SK-N-MC (cell line): Measurements from ENCODE around the gene HBS1L.

Experiments used
- DNase-seq: peaks from one replicate; pipeline ENCODE4 v3.0.0-alpha.2; 2011; ENCODE audit warnings: low read depth, low spot score
- H3K27ac ChIP-seq: fragments of 200-600 bp; sonication (generic); 2 replicates; pipeline ENCODE4 v1.5.1; 2016; ENCODE audit warnings: mixed run types
- H3K36me3 ChIP-seq: fragments of 200-600 bp; sonication (generic); 2 replicates; pipeline ENCODE4 v1.6.1; 2017; ENCODE audit warnings: antibody characterized with exemption, low read length, mixed read lengths; ENCODE audit not compliant: insufficient read depth
- H3K4me3 ChIP-seq: fragments of 200-600 bp; sonication (generic); 2 replicates; pipeline ENCODE4 v1.5.1; 2016
- H3K9ac ChIP-seq: fragments of 200-600 bp; sonication (generic); 2 replicates; pipeline ENCODE4 v1.8.0; 2017; ENCODE audit warnings: mixed run types, mixed read lengths; ENCODE audit not compliant: insufficient read length
- H3K9me3 ChIP-seq: fragments of 200-600 bp; sonication (generic); 2 replicates; pipeline ENCODE4 v1.6.1; 2017; ENCODE audit warnings: low read depth, mild to moderate bottlenecking, antibody characterized with exemption, low read length, moderate library complexity, mixed read lengths
- EZH2 ChIP-seq: fragments of 200-600 bp; sonication (generic); IDR thresholded peaks from one replicate; pipeline ENCODE4 v1.6.1; 2017; ENCODE audit warnings: antibody characterized with exemption
- FOXP2 ChIP-seq: optimal IDR thresholded peaks from 2 replicates; pipeline ENCODE3; 2011; ENCODE audit warnings: mild to moderate bottlenecking, moderate library complexity; ENCODE audit not compliant: insufficient read depth; ENCODE audit errors: extremely low read length, control extremely low read depth
- POLR2AphosphoS5 ChIP-seq: IDR thresholded peaks from 2 replicates; pipeline ENCODE4 v1.6.1; 2012; ENCODE audit warnings: mild to moderate bottlenecking, low read depth, low read length, borderline replicate concordance

Gene HBS1L

DNA sequence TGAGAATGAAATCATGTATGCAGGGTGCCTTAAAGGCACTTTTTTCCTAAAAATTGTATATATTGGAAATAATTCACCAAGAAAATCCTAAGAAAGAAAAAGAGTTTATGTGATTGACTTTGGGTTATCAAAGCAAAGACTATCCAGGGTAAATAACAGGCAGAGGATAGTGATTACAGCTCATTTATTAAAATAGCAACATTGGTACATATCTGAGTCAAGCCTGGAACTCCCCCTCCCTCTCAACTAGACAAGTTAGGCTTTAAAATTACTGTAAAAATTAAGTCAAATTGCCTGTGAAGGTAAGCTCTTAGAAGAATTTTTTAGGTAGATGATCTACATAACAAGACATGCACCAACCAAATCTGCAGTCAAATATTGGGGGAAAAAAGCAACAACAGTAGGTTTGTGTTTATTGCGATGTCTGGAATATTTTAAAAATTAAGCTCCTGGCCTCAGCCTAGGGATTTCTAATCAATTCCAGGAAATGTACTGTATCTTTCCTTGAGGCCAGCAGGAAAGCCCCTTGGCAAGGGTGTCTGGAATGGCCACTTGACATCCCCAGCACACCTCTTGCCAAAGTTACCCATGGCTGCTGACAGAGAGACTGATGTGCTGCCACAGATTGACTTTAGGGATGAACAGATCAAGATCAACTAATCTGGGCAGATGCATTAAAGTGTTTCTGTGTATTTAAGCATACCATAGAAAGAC lies 31.2 kb upstream of the HBS1L start:
- TF ChIP-seq EZH2 (no peak), FOXP2 (no peak), POLR2AphosphoS5 (no peak)
- Histone ChIP-seq H3K9me3 (no peaks in the 10 kb centered on the region), H3K36me3 (no peaks in the 10 kb centered on the region), H3K9ac (no peak overlapping the region), H3K4me3 (no peak overlapping the region), H3K27ac (no peak overlapping the region)
- no peak for DNase-seq

GRCh38 chr6:135084916-135085269 lies 30.3 kb upstream of the HBS1L start:
- TF ChIP-seq EZH2 (no peak), POLR2AphosphoS5 (no peak)
- H3K9me3 ChIP-seq, result no peaks in the 10 kb centered on the region
- H3K9ac ChIP-seq, result no peak overlapping the region
- no peak for DNase-seq
- H3K36me3 ChIP-seq, result no peaks in the 10 kb centered on the region
- H3K4me3 ChIP-seq, result no peak overlapping the region
- no peak overlapping the region for H3K27ac ChIP-seq

- Histone ChIP-seq H3K27ac (no peak overlapping the region), H3K9me3 (no peaks in the 10 kb centered on the region), H3K36me3 (no peaks in the 10 kb centered on the region), H3K4me3 (no peak overlapping the region), H3K9ac (no peak overlapping the region)
- TF ChIP-seq FOXP2, result no peak
- no peak for TF ChIP-seq POLR2AphosphoS5
- TF ChIP-seq EZH2, result no peak
- DNase-seq, result no peak
Observed at GRCh38 chr6:135084001-135084915, 29.6 kb upstream of the HBS1L start.

- Histone ChIP-seq H3K36me3 (no peaks in the 10 kb centered on the region), H3K27ac (no peak overlapping the region), H3K9ac (no peak overlapping the region), H3K9me3 (no peaks in the 10 kb centered on the region), H3K4me3 (no peak overlapping the region)
- DNase-seq, result no peak
- TF ChIP-seq EZH2, result no peak
- no peak for TF ChIP-seq POLR2AphosphoS5
- no peak for TF ChIP-seq FOXP2
Observed at GRCh38 chr6:135081966-135082365, 27.3 kb upstream of the HBS1L start.

GRCh38 chr6:135075018-135075417 lies 20.4 kb upstream of the HBS1L start:
- no peaks in the 10 kb centered on the region for H3K36me3 ChIP-seq
- DNase-seq, result no peak
- no peak overlapping the region for H3K9ac ChIP-seq
- no peak for TF ChIP-seq FOXP2
- TF ChIP-seq EZH2, result no peak
- TF ChIP-seq POLR2AphosphoS5, result no peak
- no peaks in the 10 kb centered on the region for H3K9me3 ChIP-seq
- H3K4me3 ChIP-seq, result no peak overlapping the region
- H3K27ac ChIP-seq, result no peak overlapping the region

GRCh38 chr6:135073756-135074393 lies 19.3 kb upstream of the HBS1L start:
- no peak overlapping the region for H3K4me3 ChIP-seq
- no peak overlapping the region for H3K27ac ChIP-seq
- DNase-seq, result no peak
- no peaks in the 10 kb centered on the region for H3K36me3 ChIP-seq
- TF ChIP-seq EZH2 (no peak), POLR2AphosphoS5 (no peak), FOXP2 (no peak)
- no peaks in the 10 kb centered on the region for H3K9me3 ChIP-seq
- no peak overlapping the region for H3K9ac ChIP-seq

GRCh38 chr6:135073217-135073616 lies 18.6 kb upstream of the HBS1L start:
- no peak for DNase-seq
- Histone ChIP-seq H3K9me3 (no peaks in the 10 kb centered on the region), H3K9ac (no peak overlapping the region), H3K27ac (no peak overlapping the region), H3K36me3 (no peaks in the 10 kb centered on the region), H3K4me3 (no peak overlapping the region)
- no peak for TF ChIP-seq EZH2
- TF ChIP-seq FOXP2, result no peak
- no peak for TF ChIP-seq POLR2AphosphoS5

DNA sequence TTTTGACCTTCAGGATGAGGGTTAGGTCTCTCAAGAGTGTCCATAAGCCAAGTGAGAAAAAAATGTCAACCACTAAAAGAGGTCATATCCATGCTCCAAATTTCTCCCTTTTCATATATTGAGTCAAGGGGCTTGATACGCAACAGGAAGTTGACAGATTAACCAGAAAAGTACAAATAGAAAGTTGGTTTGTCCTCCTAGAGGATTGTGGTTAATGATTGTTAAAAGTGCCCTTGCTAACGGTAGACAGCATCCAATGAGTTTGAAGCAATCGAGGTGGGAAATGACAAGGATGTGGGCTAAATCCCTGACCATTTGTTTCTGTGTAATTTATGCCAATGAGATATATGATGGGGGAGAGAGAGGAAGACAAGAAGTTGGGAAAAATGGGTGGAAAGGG lies 18.1 kb upstream of the HBS1L start:
- Histone ChIP-seq H3K36me3 (no peaks in the 10 kb centered on the region), H3K9me3 (no peaks in the 10 kb centered on the region), H3K9ac (no peak overlapping the region), H3K27ac (no peak overlapping the region), H3K4me3 (no peak overlapping the region)
- TF ChIP-seq POLR2AphosphoS5 (no peak), FOXP2 (no peak), EZH2 (no peak)
- no peak for DNase-seq
